22Rv1 (cell line): ENCODE measurements around the gene ZBED4.

Source experiments
- H3K27ac ChIP-seq: fragments of 450-650 bp; 2 replicates; pipeline ENCODE4 v1.5.1; 2017
- CTCF ChIP-seq: fragments of 450-650 bp; IDR thresholded peaks from 2 replicates; pipeline ENCODE4 v1.5.1; 2017; ENCODE audit warnings: mild to moderate bottlenecking
- ZFX ChIP-seq: fragments of 450-650 bp; IDR thresholded peaks from 2 replicates; pipeline ENCODE4 v1.6.1; 2017; ENCODE audit warnings: antibody characterized with exemption, borderline replicate concordance

The ZBED4 gene

GRCh38 chr22:49878206-49878605 lies 24.6 kb downstream of the ZBED4 start:
- TF ChIP-seq CTCF: no peak
- TF ChIP-seq ZFX: no peak
- H3K27ac ChIP-seq: no peak overlapping the region

GRCh38 chr22:49879871-49880270 lies 26.2 kb downstream of the ZBED4 start:
- no peak overlapping the region for H3K27ac ChIP-seq
- no peak for TF ChIP-seq ZFX
- no peak for TF ChIP-seq CTCF

GRCh38 chr22:49880281-49880680 lies 26.6 kb downstream of the ZBED4 start:
- H3K27ac ChIP-seq: no peak overlapping the region
- TF ChIP-seq CTCF (no peak), ZFX (no peak)

GRCh38 chr22:49881856-49882255 lies 28.2 kb downstream of the ZBED4 start:
- TF ChIP-seq ZFX (no peak), CTCF (no peak)
- no peak overlapping the region for H3K27ac ChIP-seq

GRCh38 chr22:49882519-49883293 lies 29.1 kb downstream of the ZBED4 start:
- H3K27ac ChIP-seq: no peak overlapping the region
- TF ChIP-seq ZFX (no peak), CTCF (no peak)

- TF ChIP-seq CTCF: no peak
- TF ChIP-seq ZFX: no peak
- H3K27ac ChIP-seq: no peak overlapping the region
Observed at GRCh38 chr22:49883294-49883640, 29.6 kb downstream of the ZBED4 start.

- no peak for TF ChIP-seq ZFX
- TF ChIP-seq CTCF: no peak
- H3K27ac ChIP-seq: no peak overlapping the region
Observed at GRCh38 chr22:49884075-49884474, 30.4 kb downstream of the ZBED4 start.
